NOMO-1 treated with DMSO at 0.1 percent for 48 hours (cell line): ENCODE measurements around the gene FRS3.

Experiments used
- DNase-seq: peaks from one replicate; lab custom pipeline; 2025; ENCODE audit not compliant: unreplicated experiment; lab: John Stamatoyannopoulos, UW

FRS3 gene

GRCh38 chr6:41779788-41780550 is at the start of gene FRS3:
FRS3 (minus strand) TSS chr6:41779900; CDS start chr6:41776987, 2,913 bp downstream.
- DNase-seq, result peak; percentile 90

GRCh38 chr6:41826343-41827022 is 46.8 kb upstream of the FRS3 start:
- no peak for DNase-seq

GRCh38 chr6:41824571-41825569 is 45.2 kb upstream of the FRS3 start:
- no peak for DNase-seq

- no peak for DNase-seq
Measured at GRCh38 chr6:41823178-41823577, 43.5 kb upstream of the FRS3 start.

- no peak for DNase-seq
Measured at GRCh38 chr6:41822021-41822420, 42.3 kb upstream of the FRS3 start.

GRCh38 chr6:41821266-41821665 is 41.6 kb upstream of the FRS3 start:
- DNase-seq, result no peak

- DNase-seq, result peak; percentile 27
Measured at GRCh38 chr6:41818271-41819054, 38.8 kb upstream of the FRS3 start.

- DNase-seq, result no peak
Measured at GRCh38 chr6:41815587-41815986, 35.9 kb upstream of the FRS3 start.

- no peak for DNase-seq
Measured at GRCh38 chr6:41814629-41815028, 34.9 kb upstream of the FRS3 start.

GRCh38 chr6:41813956-41814355 is 34.3 kb upstream of the FRS3 start:
- DNase-seq, result no peak

- DNase-seq, result no peak
Measured at GRCh38 chr6:41813469-41813868, 33.8 kb upstream of the FRS3 start.

GRCh38 chr6:41811946-41812345 is 32.2 kb upstream of the FRS3 start:
- peak; percentile 28 for DNase-seq

- no peak for DNase-seq
Measured at GRCh38 chr6:41811095-41811494, 31.4 kb upstream of the FRS3 start.

- DNase-seq, result no peak
Measured at GRCh38 chr6:41805830-41806774, 26.4 kb upstream of the FRS3 start.

- no peak for DNase-seq
Measured at GRCh38 chr6:41801380-41801779, 21.7 kb upstream of the FRS3 start.

- no peak for DNase-seq
Measured at GRCh38 chr6:41799559-41799911, 19.8 kb upstream of the FRS3 start.

GRCh38 chr6:41798901-41799558 is 19.3 kb upstream of the FRS3 start:
- no peak for DNase-seq

GRCh38 chr6:41796474-41796873 is 16.8 kb upstream of the FRS3 start:
- DNase-seq, result no peak

GRCh38 chr6:41791984-41792383 is 12.3 kb upstream of the FRS3 start:
- DNase-seq, result no peak
